ENCODE results near the gene TCP11.
A peak's percentile ranks its signal among the peaks of the same experiment; 100 is the strongest.
"Not testable (repeated sequence)": the region's sequence is repeated elsewhere in the genome, so short reads cannot be mapped to it uniquely, and the experiment has no call there.

The TCP11 gene

DNA sequence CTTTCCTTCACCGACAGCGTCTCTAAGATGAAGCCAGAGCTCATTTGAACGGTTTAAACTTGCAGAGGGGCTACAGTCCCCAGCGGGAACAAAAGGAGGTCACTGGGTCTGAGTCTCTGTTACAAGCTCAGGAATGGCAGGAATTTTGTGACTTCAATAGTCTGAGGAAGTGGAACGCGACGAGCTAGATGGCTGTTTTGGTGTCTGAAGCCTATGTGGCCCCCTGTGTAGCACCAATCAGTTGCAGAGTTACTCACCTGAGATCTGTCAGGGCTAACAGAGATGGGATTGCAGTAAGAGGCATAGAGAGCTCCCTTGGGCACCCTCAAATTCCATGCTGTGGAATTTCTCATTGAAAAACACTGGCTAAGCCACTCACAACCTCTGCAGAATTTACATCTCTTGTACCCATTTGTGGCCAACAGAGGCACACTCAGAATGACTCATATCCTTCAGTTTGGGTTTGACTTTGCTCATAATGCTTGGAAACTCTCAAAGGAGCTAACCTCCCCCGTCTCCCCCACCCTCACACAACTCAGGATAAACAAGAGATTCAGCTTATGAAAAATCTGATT lies 7.1 kb upstream of the TCP11 start:
- Histone ChIP-seq H3K27me3 (ENCODE audit: control insufficient read depth, insufficient read depth, low read length) (peaks cover 5% of the 10 kb centered on the region; the same call in 1 of the 2 replicates), H3K36me3 (ENCODE audit: control insufficient read depth, insufficient read depth, low read length) (no peaks in the 10 kb centered on the region), H3K27ac (ENCODE audit: low read length) (no peak overlapping the region), H3K9me3 (ENCODE audit: control insufficient read depth, insufficient read depth, low read length) (no peaks in the 10 kb centered on the region), H3K4me3 (ENCODE audit: low read length) (no peak overlapping the region), H3K4me1 (ENCODE audit: control insufficient read depth, insufficient read depth, low read length) (peaks cover 2% of the 10 kb centered on the region; the same call in 1 of the 2 replicates)
- WGBS (ENCODE audit: insufficient coverage, insufficient read length) = no CpG with 5 or more reads among the region's 8 CpGs
- peak; percentile 81 for DNase-seq (ENCODE audit: low read depth, low spot score)

DNA sequence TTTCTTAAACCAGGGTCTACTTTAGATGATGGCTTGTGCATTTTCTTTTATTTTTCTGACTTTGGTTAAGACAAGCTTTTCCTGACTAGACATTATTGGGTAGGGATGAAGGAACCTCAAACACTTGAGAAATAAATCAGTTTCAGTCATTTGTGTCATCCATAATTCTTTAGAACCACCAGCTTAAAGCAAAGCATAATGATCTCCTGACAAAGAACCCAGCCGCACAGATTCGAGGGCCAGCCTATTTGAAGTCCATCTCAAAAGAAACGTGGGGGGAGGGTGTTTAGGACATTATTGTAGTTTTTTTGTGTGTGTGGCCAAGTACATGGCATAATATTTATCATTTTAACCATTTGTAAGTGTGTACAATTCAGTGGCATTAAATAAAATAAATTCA lies 6.3 kb upstream of the TCP11 start:
- Histone ChIP-seq H3K4me3 (ENCODE audit: low read length) (no peak overlapping the region), H3K4me1 (ENCODE audit: control insufficient read depth, insufficient read depth, low read length) (peaks cover 2% of the 10 kb centered on the region; the same call in 1 of the 2 replicates), H3K27ac (ENCODE audit: low read length) (no peak overlapping the region), H3K36me3 (ENCODE audit: control insufficient read depth, insufficient read depth, low read length) (no peaks in the 10 kb centered on the region), H3K9me3 (ENCODE audit: control insufficient read depth, insufficient read depth, low read length) (no peaks in the 10 kb centered on the region), H3K27me3 (ENCODE audit: control insufficient read depth, insufficient read depth, low read length) (peaks cover 5% of the 10 kb centered on the region; the same call in 1 of the 2 replicates)
- no CpG with 5 or more reads among the region's 3 CpGs for WGBS (ENCODE audit: insufficient coverage, insufficient read length)
- DNase-seq (ENCODE audit: low read depth, low spot score) = no peak

DNA sequence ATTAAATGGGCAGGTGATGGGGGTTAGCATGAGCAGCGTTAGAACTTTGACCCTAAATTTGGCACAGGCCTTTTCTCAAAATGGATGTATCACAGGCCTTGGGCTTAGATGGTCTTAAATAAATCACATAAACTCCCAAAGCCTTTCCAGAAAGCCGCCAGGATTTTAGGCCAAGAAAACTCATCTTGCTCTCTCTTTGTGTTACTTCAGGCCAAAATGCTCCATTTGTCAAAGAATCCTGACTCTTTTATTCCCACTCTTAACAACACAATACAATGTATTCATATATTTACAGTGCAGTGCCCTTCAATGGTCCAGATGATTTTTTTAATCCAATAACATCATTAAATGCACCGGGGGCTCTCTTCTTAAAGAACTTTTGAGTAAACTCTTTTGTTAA lies 5.9 kb upstream of the TCP11 start:
- Histone ChIP-seq H3K36me3 (ENCODE audit: control insufficient read depth, insufficient read depth, low read length) (no peaks in the 10 kb centered on the region), H3K4me3 (ENCODE audit: low read length) (no peak overlapping the region), H3K27ac (ENCODE audit: low read length) (no peak overlapping the region), H3K9me3 (ENCODE audit: control insufficient read depth, insufficient read depth, low read length) (no peaks in the 10 kb centered on the region), H3K4me1 (ENCODE audit: control insufficient read depth, insufficient read depth, low read length) (peaks cover 2% of the 10 kb centered on the region; the same call in 1 of the 2 replicates), H3K27me3 (ENCODE audit: control insufficient read depth, insufficient read depth, low read length) (peaks cover 5% of the 10 kb centered on the region; the same call in 1 of the 2 replicates)
- DNase-seq (ENCODE audit: low read depth, low spot score) = no peak
- no CpG with 5 or more reads among the region's 3 CpGs for WGBS (ENCODE audit: insufficient coverage, insufficient read length)

DNA sequence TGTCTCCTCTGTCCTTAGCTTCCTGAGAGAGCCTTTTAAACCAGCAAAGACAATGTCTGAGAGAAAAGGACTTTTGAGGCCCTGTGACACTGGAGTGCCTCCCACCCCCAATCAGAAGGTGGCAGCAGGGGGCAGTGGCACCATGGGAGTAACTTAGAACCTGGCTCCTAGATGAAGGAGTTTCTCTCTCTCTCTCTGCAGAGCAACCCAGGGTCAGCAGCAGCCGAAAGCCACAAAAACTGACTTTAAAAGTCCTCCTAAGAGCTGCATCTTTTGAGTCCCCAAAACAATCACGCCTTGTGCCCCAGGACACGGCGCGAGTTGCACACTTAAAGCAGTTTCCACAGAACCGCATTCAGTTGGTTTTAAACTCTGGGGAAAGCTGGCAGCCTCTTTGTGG lies 5.3 kb upstream of the TCP11 start:
- no peaks in the 10 kb centered on the region for H3K36me3 ChIP-seq (ENCODE audit: control insufficient read depth, insufficient read depth, low read length)
- peaks cover 5% of the 10 kb centered on the region; the same call in 1 of the 2 replicates for H3K27me3 ChIP-seq (ENCODE audit: control insufficient read depth, insufficient read depth, low read length)
- H3K9me3 ChIP-seq (ENCODE audit: control insufficient read depth, insufficient read depth, low read length) = no peaks in the 10 kb centered on the region
- DNase-seq (ENCODE audit: low read depth, low spot score) = no peak
- no peak overlapping the region for H3K4me3 ChIP-seq (ENCODE audit: low read length)
- H3K27ac ChIP-seq (ENCODE audit: low read length) = no peak overlapping the region
- H3K4me1 ChIP-seq (ENCODE audit: control insufficient read depth, insufficient read depth, low read length) = peaks cover 2% of the 10 kb centered on the region; the same call in 1 of the 2 replicates
- WGBS (ENCODE audit: insufficient coverage, insufficient read length) = no CpG with 5 or more reads among the region's 6 CpGs

DNA sequence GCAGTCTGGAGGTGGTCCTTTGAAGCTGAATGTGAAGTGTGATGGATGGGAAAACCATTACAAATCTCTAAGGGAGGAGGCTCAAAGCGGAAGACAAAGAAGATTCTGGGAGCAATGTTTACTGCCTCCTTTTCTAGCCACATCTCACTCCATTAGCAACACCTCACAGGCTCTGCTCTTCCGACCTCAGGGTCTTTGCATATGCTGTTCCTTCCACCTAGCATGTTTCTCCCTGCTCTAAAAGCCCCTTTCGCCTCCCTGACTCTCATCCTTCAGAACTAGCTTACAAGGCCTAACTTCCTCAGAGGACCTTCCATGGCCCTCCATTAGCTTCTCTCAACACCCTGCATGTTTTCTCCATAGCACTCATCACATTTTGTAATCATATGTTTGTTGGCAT lies 4.6 kb upstream of the TCP11 start:
- Histone ChIP-seq H3K27me3 (ENCODE audit: control insufficient read depth, insufficient read depth, low read length) (peaks cover 5% of the 10 kb centered on the region; the same call in 1 of the 2 replicates), H3K4me3 (ENCODE audit: low read length) (no peak overlapping the region), H3K4me1 (ENCODE audit: control insufficient read depth, insufficient read depth, low read length) (peaks cover 2% of the 10 kb centered on the region), H3K36me3 (ENCODE audit: control insufficient read depth, insufficient read depth, low read length) (no peaks in the 10 kb centered on the region), H3K9me3 (ENCODE audit: control insufficient read depth, insufficient read depth, low read length) (no peaks in the 10 kb centered on the region), H3K27ac (ENCODE audit: low read length) (no peak overlapping the region)
- no peak for DNase-seq (ENCODE audit: low read depth, low spot score)
- no CpG with 5 or more reads among the region's 3 CpGs for WGBS (ENCODE audit: insufficient coverage, insufficient read length)

DNA sequence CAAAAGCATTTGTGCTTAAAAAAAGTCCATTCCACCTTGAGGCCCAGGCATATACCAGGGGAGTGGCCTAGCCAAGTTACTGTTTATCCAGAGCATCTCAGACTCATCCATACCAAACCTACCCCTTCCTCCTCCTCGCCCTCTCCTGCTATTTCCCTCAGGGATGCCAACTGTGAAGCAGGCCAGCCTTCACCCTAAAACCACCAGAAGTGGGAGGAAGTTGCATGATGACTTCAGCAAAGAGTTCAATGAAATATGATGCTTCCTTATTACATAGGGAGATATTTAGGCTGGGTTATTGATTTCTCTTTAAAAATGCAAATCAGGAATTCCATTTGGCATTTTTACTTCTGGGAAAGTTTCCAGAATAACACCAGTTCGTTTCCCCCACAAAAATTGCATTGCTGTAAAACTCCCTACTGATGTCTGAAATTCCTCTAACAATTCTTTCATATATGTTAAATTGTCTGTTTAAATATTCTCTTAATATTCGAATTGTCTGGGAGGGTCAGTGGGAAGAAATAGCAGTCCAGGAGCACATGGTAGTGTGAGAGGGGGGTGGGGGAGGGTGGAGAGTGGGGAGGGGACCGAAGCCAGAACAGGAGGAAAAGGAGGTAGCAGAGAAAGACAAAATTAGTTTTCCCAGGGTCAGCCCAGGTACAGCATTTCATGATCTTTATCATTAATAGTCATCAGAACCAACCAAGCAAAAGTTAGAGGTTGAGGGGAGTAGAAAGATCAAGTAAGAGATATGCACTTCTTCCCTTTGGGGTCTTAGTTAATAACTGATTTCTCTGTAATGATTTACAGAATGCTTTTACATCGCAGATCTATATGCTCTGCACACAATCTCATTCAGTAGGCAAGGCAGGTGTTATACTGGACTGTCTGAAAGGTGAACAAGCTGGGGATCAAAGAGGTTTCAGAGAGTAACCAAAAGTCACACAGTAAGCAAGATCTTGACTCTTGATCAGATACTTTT lies 1.7 kb upstream of the TCP11 start:
- Histone ChIP-seq H3K4me1 (ENCODE audit: control insufficient read depth, insufficient read depth, low read length) (no peaks in the 10 kb centered on the region; the same call in 1 of the 2 replicates), H3K9me3 (ENCODE audit: control insufficient read depth, insufficient read depth, low read length) (no peaks in the 10 kb centered on the region), H3K4me3 (ENCODE audit: low read length) (no peak overlapping the region), H3K27me3 (ENCODE audit: control insufficient read depth, insufficient read depth, low read length) (no peaks in the 10 kb centered on the region; the same call in 1 of the 2 replicates), H3K27ac (ENCODE audit: low read length) (no peak overlapping the region), H3K36me3 (ENCODE audit: control insufficient read depth, insufficient read depth, low read length) (no peaks in the 10 kb centered on the region)
- no peak for DNase-seq (ENCODE audit: low read depth, low spot score)
- WGBS (ENCODE audit: insufficient coverage, insufficient read length) = no CpG with 5 or more reads among the region's 5 CpGs

DNA sequence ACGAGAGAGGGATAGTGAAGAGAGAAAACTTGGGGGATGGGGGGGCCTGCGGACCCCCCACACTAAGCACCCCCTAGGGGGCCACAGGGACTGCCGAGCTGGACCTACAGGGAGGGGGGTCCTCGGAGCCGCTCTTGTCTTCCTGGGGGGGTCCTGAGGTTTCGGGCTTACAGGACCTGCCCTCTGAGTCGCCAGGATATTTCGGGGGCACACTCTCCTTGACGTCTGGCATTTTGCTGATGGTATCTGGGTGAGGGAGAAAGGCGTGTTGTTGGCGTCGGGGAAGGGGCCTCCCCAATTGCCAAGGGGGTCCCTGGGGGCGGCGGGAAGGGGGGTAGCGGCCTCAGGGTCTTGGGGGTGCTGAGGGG lies 516 bp downstream of the TCP11 start:
- no peaks in the 10 kb centered on the region for H3K27me3 ChIP-seq (ENCODE audit: control insufficient read depth, insufficient read depth, low read length)
- no CpG with 5 or more reads among the region's 15 CpGs for WGBS (ENCODE audit: insufficient coverage, insufficient read length)
- no peak overlapping the region for H3K27ac ChIP-seq (ENCODE audit: low read length)
- H3K4me3 ChIP-seq (ENCODE audit: low read length) = no peak overlapping the region
- H3K9me3 ChIP-seq (ENCODE audit: control insufficient read depth, insufficient read depth, low read length) = no peaks in the 10 kb centered on the region
- H3K36me3 ChIP-seq (ENCODE audit: control insufficient read depth, insufficient read depth, low read length) = no peaks in the 10 kb centered on the region
- no peaks in the 10 kb centered on the region; the same call in 1 of the 2 replicates for H3K4me1 ChIP-seq (ENCODE audit: control insufficient read depth, insufficient read depth, low read length)
- no peak for DNase-seq (ENCODE audit: low read depth, low spot score)

DNA sequence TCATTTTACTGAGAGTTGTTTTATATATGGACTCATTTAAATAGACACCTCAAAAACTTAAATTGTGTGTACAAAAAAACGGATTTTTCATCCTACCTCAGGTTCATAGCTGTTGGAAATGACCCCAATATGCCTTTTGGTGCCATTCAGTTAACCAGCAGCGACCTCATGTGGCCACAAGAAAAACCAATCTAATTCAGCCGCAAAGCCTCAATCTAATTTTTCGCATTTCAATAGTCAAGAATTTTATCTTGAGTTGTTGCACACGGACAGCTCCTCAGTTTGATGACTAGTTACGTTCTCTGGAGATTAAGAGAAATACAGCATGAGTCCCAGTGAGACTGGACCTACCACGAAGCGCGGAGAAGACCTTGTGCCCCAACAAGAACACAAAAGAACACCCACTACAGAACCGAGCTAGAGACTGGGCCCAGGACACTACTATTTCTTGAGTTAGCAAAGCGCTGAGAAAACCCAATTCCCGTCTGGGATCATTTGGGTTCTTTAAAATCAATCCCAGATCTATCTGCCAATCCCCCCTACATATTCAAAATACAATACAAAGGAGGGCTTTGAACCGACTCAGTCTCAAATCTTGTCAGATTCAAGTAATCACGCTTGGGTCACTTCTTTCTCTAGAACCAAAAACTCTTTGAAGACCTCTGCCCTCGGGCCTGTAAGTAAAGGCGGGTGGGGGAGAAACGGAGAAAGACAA lies 1.1 kb downstream of the TCP11 start:
- no peaks in the 10 kb centered on the region for H3K9me3 ChIP-seq (ENCODE audit: control insufficient read depth, insufficient read depth, low read length)
- H3K27ac ChIP-seq (ENCODE audit: low read length) = no peak overlapping the region
- WGBS (ENCODE audit: insufficient coverage, insufficient read length) = no CpG with 5 or more reads among the region's 17 CpGs
- H3K36me3 ChIP-seq (ENCODE audit: control insufficient read depth, insufficient read depth, low read length) = no peaks in the 10 kb centered on the region
- H3K4me1 ChIP-seq (ENCODE audit: control insufficient read depth, insufficient read depth, low read length) = no peaks in the 10 kb centered on the region; the same call in 1 of the 2 replicates
- no peak for DNase-seq (ENCODE audit: low read depth, low spot score)
- no peaks in the 10 kb centered on the region for H3K27me3 ChIP-seq (ENCODE audit: control insufficient read depth, insufficient read depth, low read length)
- no peak overlapping the region for H3K4me3 ChIP-seq (ENCODE audit: low read length)

DNA sequence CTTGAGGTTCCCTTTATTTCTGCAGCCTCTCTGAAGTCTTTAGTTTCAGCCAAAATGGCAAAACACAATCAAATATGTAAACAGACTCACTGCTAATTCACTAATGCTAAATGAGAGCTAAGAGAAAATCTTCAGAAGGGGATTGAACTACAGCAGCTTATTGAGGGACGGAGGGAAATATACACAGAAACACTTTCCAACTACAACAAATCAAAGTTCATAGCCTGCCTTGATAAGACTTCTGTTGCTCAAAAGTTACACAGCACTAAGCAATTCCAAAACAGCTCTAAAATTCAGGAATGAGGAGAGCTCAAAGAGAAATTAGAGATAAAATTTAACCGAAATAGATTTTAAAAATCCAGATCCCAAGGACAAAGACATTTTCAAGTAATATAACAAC lies 1.7 kb downstream of the TCP11 start:
- Histone ChIP-seq H3K9me3 (ENCODE audit: control insufficient read depth, insufficient read depth, low read length) (no peaks in the 10 kb centered on the region), H3K4me1 (ENCODE audit: control insufficient read depth, insufficient read depth, low read length) (no peaks in the 10 kb centered on the region; the same call in 1 of the 2 replicates), H3K4me3 (ENCODE audit: low read length) (no peak overlapping the region), H3K27ac (ENCODE audit: low read length) (no peak overlapping the region), H3K27me3 (ENCODE audit: control insufficient read depth, insufficient read depth, low read length) (no peaks in the 10 kb centered on the region), H3K36me3 (ENCODE audit: control insufficient read depth, insufficient read depth, low read length) (no peaks in the 10 kb centered on the region)
- no peak for DNase-seq (ENCODE audit: low read depth, low spot score)
- no CpG with 5 or more reads among the region's 2 CpGs for WGBS (ENCODE audit: insufficient coverage, insufficient read length)

DNA sequence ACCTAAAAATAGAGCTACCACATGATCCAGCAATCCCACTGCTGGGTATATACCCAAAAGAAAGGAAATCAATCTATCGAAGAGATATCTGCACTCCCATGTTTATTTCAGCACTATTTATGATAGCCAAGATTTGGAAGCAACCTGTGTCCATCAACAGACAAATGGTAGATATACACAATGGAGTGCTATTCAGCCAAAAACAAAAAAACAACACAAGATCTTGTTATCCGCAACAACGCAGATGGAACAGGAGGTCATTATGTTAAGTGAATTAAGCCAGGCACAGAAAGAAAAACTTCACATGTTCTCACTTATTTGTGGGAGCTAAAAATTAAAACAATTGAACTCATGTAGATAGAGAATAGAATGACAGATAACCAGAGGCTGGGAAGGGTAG lies 2.9 kb downstream of the TCP11 start:
- WGBS (ENCODE audit: insufficient coverage, insufficient read length) = no CpG with 5 or more reads among the region's 3 CpGs
- not testable (repeated sequence) for H3K36me3 ChIP-seq (ENCODE audit: control insufficient read depth, insufficient read depth, low read length); H3K4me1 ChIP-seq (ENCODE audit: control insufficient read depth, insufficient read depth, low read length); H3K27me3 ChIP-seq (ENCODE audit: control insufficient read depth, insufficient read depth, low read length); DNase-seq (ENCODE audit: low read depth, low spot score); H3K9me3 ChIP-seq (ENCODE audit: control insufficient read depth, insufficient read depth, low read length); H3K4me3 ChIP-seq (ENCODE audit: low read length); H3K27ac ChIP-seq (ENCODE audit: low read length)

All from iPS DF 6.9 (cell line).